Loucy (cell line): ENCODE results near the gene SORCS2.
"Not testable (repeated sequence)": the region's sequence is repeated elsewhere in the genome, so short reads cannot be mapped to it uniquely, and the experiment has no call there.

Experiments used
- H2AFZ ChIP-seq: fragments of 200-600 bp; sonication (generic); 2 replicates; pipeline ENCODE4 v1.6.0; 2016; ENCODE audit warnings: antibody characterized with exemption, mild to moderate bottlenecking, low read length, moderate library complexity
- H3F3A ChIP-seq: fragments of 200-600 bp; 2 replicates; pipeline ENCODE4 v1.6.0; 2016; ENCODE audit warnings: antibody characterized with exemption, low read depth, mild to moderate bottlenecking
- H3K27me3 ChIP-seq: fragments of 200-600 bp; sonication (generic); 2 replicates; pipeline ENCODE4 v1.6.1; 2014; ENCODE audit warnings: low read length, mild to moderate bottlenecking; ENCODE audit not compliant: insufficient read depth, poor library complexity, severe bottlenecking
- H3K36me3 ChIP-seq: fragments of 200-600 bp; sonication (generic); 2 replicates; pipeline ENCODE4 v1.6.1; 2016; ENCODE audit warnings: low read length; ENCODE audit not compliant: insufficient read depth
- H3K4me1 ChIP-seq: fragments of 200-600 bp; sonication (generic); 2 replicates; pipeline ENCODE4 v1.5.1; 2014; ENCODE audit warnings: low read length, mild to moderate bottlenecking; ENCODE audit not compliant: insufficient read depth, poor library complexity, severe bottlenecking
- H3K4me2 ChIP-seq: fragments of 200-600 bp; sonication (generic); 2 replicates; pipeline ENCODE4 v1.6.0; 2014; ENCODE audit warnings: antibody characterized with exemption, low read length, low read depth, mild to moderate bottlenecking; ENCODE audit not compliant: poor library complexity, severe bottlenecking
- H3K4me3 ChIP-seq: fragments of 200-600 bp; sonication (generic); 2 replicates; pipeline ENCODE4 v1.5.1; 2014; ENCODE audit warnings: low read length, mild to moderate bottlenecking, mixed read lengths; ENCODE audit not compliant: poor library complexity, severe bottlenecking
- H3K79me2 ChIP-seq: fragments of 200-600 bp; sonication (generic); 2 replicates; pipeline ENCODE4 v1.6.1; 2014; ENCODE audit warnings: low read length; ENCODE audit not compliant: insufficient read depth
- H3K9ac ChIP-seq: fragments of 200-600 bp; sonication (generic); 2 replicates; pipeline ENCODE4 v1.6.0; 2014; ENCODE audit warnings: mild to moderate bottlenecking, low read depth, low read length, moderate library complexity; ENCODE audit not compliant: poor library complexity, severe bottlenecking
- H3K9me2 ChIP-seq: fragments of 200-600 bp; sonication (generic); replicated peaks from 2 replicates; pipeline ENCODE4 v1.6.1; 2016; ENCODE audit warnings: low read depth, low read length, mixed read lengths
- H3K9me3 ChIP-seq: fragments of 200-600 bp; sonication (generic); 2 replicates; pipeline ENCODE4 v1.6.1; 2014; ENCODE audit warnings: mild to moderate bottlenecking, antibody characterized with exemption, low read length, low read depth; ENCODE audit not compliant: insufficient read depth
- H4K20me1 ChIP-seq: fragments of 200-600 bp; sonication (generic); 2 replicates; pipeline ENCODE4 v1.6.0; 2014; ENCODE audit warnings: antibody characterized with exemption, low read length, mild to moderate bottlenecking; ENCODE audit not compliant: insufficient read depth, poor library complexity, severe bottlenecking
- EZH2phosphoT487 ChIP-seq: fragments of 200-600 bp; IDR thresholded peaks from 2 replicates; pipeline ENCODE4 v1.6.1; 2018; ENCODE audit warnings: antibody characterized with exemption, mild to moderate bottlenecking, moderate library complexity, borderline replicate concordance
- TF ChIP-seq, protein P1 (sequence below): fragments of 200-600 bp; sonication (generic); conservative IDR thresholded peaks from 2 replicates; pipeline ENCODE4 v1.5.1; 2014; ENCODE audit warnings: mild to moderate bottlenecking, antibody characterized with exemption, low read length

SORCS2 gene

DNA sequence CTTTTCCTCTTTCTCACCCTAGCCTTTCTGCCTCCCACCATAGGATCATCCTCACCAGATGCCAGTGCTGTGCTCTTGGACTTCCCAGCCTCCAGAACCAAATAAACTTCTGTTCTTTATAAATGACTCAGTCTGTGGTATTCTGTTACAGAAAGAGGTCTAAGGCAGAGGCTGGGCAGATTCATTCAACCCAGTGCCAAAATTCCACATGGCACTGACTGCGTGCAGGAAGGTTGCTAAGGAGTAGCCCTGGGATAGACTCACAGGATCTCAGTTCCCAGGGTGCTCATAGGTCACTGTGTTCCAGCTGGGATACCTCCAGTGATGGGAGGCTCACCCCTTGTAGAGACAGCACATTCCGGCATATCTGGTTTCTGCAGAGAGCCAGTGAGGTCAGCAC lies 22.0 kb downstream of the SORCS2 start:
- H3K9me3 ChIP-seq: peaks cover 13% of the 10 kb centered on the region; the same call in 1 of the 2 replicates
- H3K79me2 ChIP-seq: no peaks in the 10 kb centered on the region
- no peak overlapping the region for H3K9ac ChIP-seq
- H3F3A ChIP-seq: no peaks in the 10 kb centered on the region
- H4K20me1 ChIP-seq: no peaks in the 10 kb centered on the region
- no peak overlapping the region for H3K4me2 ChIP-seq
- H2AFZ ChIP-seq: no peak overlapping the region
- H3K27me3 ChIP-seq: no peaks in the 10 kb centered on the region
- no peaks in the 10 kb centered on the region for H3K4me1 ChIP-seq
- TF ChIP-seq, protein P1, sequence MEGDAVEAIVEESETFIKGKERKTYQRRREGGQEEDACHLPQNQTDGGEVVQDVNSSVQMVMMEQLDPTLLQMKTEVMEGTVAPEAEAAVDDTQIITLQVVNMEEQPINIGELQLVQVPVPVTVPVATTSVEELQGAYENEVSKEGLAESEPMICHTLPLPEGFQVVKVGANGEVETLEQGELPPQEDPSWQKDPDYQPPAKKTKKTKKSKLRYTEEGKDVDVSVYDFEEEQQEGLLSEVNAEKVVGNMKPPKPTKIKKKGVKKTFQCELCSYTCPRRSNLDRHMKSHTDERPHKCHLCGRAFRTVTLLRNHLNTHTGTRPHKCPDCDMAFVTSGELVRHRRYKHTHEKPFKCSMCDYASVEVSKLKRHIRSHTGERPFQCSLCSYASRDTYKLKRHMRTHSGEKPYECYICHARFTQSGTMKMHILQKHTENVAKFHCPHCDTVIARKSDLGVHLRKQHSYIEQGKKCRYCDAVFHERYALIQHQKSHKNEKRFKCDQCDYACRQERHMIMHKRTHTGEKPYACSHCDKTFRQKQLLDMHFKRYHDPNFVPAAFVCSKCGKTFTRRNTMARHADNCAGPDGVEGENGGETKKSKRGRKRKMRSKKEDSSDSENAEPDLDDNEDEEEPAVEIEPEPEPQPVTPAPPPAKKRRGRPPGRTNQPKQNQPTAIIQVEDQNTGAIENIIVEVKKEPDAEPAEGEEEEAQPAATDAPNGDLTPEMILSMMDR: no peak
- no peak for TF ChIP-seq EZH2phosphoT487
- H3K4me3 ChIP-seq: no peak overlapping the region
- no peaks in the 10 kb centered on the region for H3K36me3 ChIP-seq
- H3K9me2 ChIP-seq: no peaks in the 10 kb centered on the region

DNA sequence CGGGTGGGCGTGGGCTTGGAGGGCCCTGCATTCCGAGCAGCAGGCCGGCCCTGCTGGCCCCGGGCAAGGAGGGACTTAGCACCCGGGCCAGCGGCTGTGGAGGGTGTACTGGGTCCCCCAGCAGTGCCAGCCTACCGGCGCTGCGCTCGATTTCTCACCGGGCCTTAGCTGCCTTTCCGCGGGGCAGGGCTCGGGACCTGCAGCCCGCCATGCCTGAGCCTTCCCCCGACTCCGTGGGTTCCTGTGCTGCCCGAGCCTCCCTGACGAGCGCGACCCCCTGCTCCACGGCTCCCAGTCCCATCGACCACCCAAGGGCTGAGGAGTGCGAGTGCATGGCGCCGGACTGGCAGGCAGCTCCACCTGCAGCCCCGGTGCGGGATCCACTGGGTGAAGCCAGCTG lies 22.8 kb downstream of the SORCS2 start:
- not testable (repeated sequence) for H3K79me2 ChIP-seq, H3K9me3 ChIP-seq, H3K4me1 ChIP-seq, H3K4me2 ChIP-seq, H3K9ac ChIP-seq, H2AFZ ChIP-seq, H3K36me3 ChIP-seq, H3F3A ChIP-seq, H3K27me3 ChIP-seq, H4K20me1 ChIP-seq, H3K9me2 ChIP-seq, H3K4me3 ChIP-seq

DNA sequence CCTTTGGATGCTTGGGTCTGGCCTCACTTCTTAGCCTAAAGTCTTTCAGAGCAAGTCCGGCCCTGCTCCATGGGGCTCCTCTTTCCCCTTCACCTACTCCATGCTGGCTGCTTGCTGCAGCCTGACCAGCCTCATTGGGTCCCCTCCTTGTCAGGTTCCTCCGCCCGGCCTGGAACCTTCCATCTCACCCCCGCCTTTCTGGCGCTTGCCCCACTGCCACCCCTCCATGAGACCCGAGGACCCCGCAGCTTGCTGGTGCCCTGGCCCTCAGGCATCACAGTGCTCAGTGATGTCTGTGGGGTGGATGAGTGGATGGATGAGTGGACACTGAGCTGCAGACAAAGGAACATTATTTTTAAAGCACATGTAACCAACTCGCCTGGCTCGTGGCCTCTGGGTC lies 24.7 kb downstream of the SORCS2 start:
- H3K4me3 ChIP-seq: no peak overlapping the region
- peaks cover 9% of the 10 kb centered on the region; the same call in 1 of the 2 replicates for H3K9me3 ChIP-seq
- H3K9me2 ChIP-seq: no peaks in the 10 kb centered on the region
- H3F3A ChIP-seq: no peaks in the 10 kb centered on the region
- H3K27me3 ChIP-seq: no peaks in the 10 kb centered on the region
- no peak overlapping the region for H3K4me2 ChIP-seq
- no peaks in the 10 kb centered on the region for H3K36me3 ChIP-seq
- H3K9ac ChIP-seq: no peak overlapping the region
- no peak overlapping the region for H2AFZ ChIP-seq
- TF ChIP-seq, protein P1: no peak
- no peak for TF ChIP-seq EZH2phosphoT487
- no peaks in the 10 kb centered on the region for H3K4me1 ChIP-seq
- no peaks in the 10 kb centered on the region for H4K20me1 ChIP-seq
- no peaks in the 10 kb centered on the region for H3K79me2 ChIP-seq

DNA sequence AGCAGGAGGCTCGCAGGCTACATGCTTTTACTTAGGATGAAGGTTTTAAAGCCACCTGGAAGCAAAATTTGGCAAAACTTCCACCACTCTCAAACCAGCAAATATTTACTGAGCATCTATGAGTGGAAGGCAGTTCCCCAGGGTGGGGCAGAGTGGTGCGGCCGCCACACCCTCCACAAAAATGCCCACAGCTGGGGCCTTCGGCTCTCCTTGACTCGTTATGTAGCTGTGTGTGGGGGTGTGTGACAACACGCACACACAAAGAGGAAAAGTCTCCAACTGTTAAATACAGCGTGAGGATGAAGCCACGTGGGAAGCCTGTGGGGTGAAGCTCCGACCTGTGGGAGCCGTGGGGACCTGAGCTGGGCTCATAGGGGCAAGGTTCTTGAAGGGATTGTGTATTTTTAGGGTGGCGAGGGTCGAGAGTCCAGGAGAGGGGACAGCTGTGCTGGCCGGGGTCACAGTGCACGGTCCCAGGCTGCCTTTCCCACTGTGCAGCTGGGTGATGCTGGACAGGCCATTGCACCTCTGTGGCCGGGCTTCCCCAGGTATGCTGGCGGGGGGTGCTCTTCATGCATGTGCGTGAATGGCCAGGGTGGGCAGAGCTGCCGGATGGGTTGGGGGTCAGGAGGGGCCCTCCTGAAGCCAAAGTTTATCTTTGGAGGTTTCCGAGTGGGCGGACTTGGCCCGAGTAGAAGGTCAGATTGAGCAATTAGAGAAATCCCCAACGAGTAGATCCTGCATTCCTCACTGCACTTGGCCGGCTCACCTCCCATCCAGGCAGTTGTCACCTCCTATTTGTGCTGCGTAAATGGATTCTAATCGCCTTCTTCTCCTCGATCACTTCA lies 25.4 kb downstream of the SORCS2 start:
- Histone ChIP-seq H3K79me2 (no peaks in the 10 kb centered on the region), H3F3A (no peaks in the 10 kb centered on the region), H2AFZ (no peak overlapping the region), H3K4me1 (no peaks in the 10 kb centered on the region), H3K4me3 (no peak overlapping the region), H3K4me2 (no peak overlapping the region), H3K9ac (no peak overlapping the region), H4K20me1 (no peaks in the 10 kb centered on the region), H3K9me2 (no peaks in the 10 kb centered on the region), H3K9me3 (peaks cover 5% of the 10 kb centered on the region; the same call in 1 of the 2 replicates), H3K27me3 (no peaks in the 10 kb centered on the region), H3K36me3 (no peaks in the 10 kb centered on the region)
- TF ChIP-seq, protein P1: no peak
- no peak for TF ChIP-seq EZH2phosphoT487
